GM18508 (cell line): Measurements from ENCODE around the gene AP1S1.
"Not testable (repeated sequence)": the region's sequence is repeated elsewhere in the genome, so short reads cannot be mapped to it uniquely, and the experiment has no call there.

Experiments used
- ATAC-seq: cut with Tn5 transposase; IDR thresholded peaks from one replicate; pipeline ENCODE4 v1.9.1; 2021; ENCODE audit warnings: moderate number of reproducible peaks; ENCODE audit not compliant: insufficient read depth, unreplicated experiment

Gene AP1S1

DNA sequence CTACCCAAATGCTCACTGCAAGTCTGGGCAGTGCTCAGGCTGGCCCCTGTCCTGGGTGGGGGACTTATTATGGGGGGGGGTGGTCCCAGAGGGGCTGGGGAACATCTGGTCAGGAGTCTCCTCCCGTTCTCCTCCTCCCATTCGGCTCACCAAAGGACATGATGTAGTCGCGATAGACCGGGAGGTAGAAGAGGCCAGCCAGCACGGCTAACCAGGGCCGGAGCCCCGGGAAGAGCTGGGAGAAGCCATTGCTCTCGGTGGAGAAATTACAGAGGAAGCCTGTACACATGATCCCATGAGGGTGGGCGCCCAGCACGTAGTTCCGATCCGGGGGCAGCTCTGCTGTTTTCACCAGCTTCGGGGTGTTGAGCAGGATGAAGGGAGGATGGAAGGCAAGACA, 44.2 kb downstream of the AP1S1 start:
- no peak for ATAC-seq

- not testable (repeated sequence) for ATAC-seq
These were observed 45.2 kb downstream of the AP1S1 start for GRCh38 chr7:101199522-101199921.

DNA sequence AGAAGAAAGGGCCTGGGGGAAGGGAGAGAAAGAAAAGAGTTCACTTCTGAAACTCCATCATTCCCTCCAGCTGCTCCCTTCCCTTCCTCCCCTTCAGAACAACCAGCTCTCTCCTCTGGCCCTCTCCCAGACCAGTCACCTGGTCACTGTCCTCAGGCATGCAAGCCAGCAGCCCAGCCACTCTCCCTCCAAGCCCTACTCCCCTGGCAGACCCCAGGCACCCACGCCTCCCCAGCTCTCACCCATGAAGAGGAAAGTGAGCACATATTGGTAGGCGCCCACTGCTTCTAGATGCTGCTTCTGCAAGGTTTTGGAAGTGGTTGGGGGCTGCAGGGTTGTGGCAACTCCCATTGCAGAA, 46.2 kb downstream of the AP1S1 start:
- ATAC-seq = no peak

GRCh38 chr7:101200862-101201599, 46.8 kb downstream of the AP1S1 start, which contains the start of gene MOGAT3:
MOGAT3 (minus strand) TSS chr7:101201036; CDS start chr7:101200854, 182 bp downstream.
- ATAC-seq = no peak

- ATAC-seq = no peak
These were observed 47.7 kb downstream of the AP1S1 start for GRCh38 chr7:101201695-101202602.

GRCh38 chr7:101202603-101202918, 48.3 kb downstream of the AP1S1 start:
- no peak for ATAC-seq

GRCh38 chr7:101203740-101204738, 49.8 kb downstream of the AP1S1 start:
- ATAC-seq = not testable (repeated sequence)

- ATAC-seq = no peak
These were observed 51.8 kb downstream of the AP1S1 start for GRCh38 chr7:101205901-101206664.

- no peak for ATAC-seq
These were observed 52.4 kb downstream of the AP1S1 start for GRCh38 chr7:101206665-101207042.

DNA sequence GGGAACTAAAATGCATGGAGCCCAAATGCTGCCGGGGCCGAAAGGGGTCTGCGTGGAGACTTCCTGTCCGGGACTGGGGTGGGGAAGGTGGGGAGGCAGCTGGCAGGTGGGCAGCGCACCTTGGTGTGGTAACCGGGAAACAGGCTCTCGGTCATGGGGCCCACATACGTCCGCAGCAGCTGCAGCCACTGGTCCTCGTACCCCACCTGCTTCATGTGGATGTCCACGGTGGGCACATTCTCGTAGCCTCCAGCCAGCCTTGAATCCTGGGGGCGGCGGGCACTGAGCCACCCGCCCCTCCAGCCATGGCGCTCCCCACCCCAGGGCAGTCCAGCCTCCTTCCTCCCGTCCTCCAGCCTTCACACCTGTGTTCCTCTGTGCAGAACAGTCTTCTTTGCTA, 53.2 kb downstream of the AP1S1 start:
- ATAC-seq = no peak

DNA sequence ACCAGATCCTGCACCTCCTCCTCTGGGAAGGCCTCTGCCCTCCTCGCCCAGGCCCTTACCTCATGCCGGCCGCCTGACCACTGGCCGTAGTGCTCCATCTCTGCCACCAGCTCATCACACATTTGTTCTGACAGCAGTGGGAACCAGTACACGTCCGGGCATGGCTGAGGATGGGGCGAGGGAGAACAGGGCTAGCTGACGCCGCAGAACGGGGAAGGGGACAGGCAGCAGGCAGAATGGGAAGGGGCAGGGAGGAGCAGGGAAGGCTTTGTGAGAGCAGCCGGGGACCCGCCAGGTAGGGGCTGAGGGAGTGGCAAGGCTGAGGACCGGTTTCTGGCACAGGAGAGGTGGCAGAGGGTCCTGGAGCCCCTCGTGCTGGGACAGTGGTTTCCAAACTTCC, 54.5 kb downstream of the AP1S1 start:
- no peak for ATAC-seq

- ATAC-seq = no peak
These were observed 55.9 kb downstream of the AP1S1 start for GRCh38 chr7:101210143-101210542.
